GM04504 (cell line): ENCODE data around the gene ADGRD1.

Experiments
- DNase-seq: peaks from one replicate; pipeline ENCODE4 v3.0.0-alpha.2; 2012; ENCODE audit warnings: low read depth

The ADGRD1 gene

GRCh38 chr12:131072451-131073230 lies 118.9 kb downstream of the ADGRD1 start:
- DNase-seq = no peak

DNA sequence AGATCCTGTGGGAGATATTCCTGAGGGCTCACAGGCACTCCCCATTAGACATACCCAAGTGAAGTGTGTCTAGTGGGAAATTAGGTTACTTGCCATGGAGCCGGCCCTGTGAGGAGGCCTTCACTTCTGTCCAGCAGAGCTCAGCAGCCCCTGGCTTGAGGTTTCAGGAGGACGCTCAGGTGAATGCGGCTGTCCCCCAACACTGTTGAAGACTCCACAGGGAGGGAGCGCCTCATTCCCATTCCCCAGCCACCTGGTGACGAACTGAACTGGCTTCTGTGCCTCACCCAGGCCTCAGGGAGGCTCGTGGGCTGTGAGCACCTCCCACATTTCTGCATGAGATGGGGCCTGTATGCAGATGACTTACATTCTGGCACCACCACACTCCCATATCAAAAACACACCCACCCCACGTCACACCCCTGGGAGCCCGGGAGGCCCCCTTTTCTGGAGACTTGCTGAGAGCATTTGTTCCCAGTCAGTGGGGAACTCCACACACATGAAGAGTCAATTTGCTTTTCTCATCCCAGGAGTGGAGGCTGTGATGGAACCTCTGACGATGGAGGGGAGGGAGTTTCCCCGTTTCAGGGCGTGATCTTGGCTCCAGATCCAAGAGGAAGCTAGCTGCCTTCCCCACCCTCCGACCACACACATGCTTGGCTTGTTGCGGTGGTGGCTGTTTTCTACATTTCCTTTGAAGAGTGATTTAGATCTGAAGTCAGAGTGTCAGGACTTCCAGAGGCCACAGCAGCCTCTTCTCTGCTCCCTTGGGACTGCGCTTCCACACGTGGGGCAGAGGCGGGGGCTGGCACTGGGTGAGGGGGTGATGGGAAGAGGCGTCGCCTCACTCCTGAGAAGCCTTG lies 120.7 kb downstream of the ADGRD1 start:
- no peak for DNase-seq

- DNase-seq = no peak
Measured at GRCh38 chr12:131075194-131075593, 121.5 kb downstream of the ADGRD1 start.

DNA sequence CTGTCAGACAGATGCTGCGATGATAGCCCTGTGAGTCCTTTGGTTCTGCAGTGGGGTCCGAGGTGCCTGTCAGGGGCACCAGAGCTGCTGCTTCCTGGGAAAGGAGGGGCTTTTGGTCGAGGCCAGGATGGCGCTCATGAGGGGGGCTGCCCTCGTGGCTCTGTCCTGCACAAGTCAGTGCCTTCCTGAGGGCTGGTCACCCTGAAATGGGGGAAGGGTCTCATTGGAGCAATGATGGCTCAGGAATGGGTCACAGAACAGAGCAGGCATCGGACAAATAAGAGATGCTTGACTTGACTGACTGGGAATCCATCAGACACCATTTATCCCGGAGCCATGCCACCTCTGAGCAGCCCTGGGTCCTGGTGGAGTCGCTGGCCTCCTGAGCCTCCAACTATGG lies 121.9 kb downstream of the ADGRD1 start:
- DNase-seq = no peak

DNA sequence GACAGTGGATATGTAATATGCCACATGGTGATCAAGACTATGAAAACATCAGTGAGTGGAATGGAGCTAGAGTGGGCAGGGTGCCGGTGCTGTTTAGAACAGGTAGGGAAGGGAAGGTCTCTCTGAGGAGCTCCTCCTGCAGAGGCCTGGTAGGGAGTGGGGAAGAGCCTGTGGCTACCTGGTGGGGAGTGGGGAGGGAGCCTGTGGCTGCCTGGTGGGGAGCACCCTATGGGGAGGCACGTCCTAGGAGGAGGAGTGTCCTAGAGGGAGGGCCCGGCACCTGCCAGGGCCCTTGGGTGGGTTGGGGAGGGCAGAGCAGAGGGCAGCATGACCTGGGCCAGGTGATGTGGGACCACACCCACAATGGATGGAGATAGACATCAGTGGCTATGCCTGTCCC lies 122.6 kb downstream of the ADGRD1 start:
- no peak for DNase-seq

GRCh38 chr12:131076791-131077747 lies 123.4 kb downstream of the ADGRD1 start:
- DNase-seq = no peak

- no peak for DNase-seq
Measured at GRCh38 chr12:131077931-131078391, 124.3 kb downstream of the ADGRD1 start.

DNA sequence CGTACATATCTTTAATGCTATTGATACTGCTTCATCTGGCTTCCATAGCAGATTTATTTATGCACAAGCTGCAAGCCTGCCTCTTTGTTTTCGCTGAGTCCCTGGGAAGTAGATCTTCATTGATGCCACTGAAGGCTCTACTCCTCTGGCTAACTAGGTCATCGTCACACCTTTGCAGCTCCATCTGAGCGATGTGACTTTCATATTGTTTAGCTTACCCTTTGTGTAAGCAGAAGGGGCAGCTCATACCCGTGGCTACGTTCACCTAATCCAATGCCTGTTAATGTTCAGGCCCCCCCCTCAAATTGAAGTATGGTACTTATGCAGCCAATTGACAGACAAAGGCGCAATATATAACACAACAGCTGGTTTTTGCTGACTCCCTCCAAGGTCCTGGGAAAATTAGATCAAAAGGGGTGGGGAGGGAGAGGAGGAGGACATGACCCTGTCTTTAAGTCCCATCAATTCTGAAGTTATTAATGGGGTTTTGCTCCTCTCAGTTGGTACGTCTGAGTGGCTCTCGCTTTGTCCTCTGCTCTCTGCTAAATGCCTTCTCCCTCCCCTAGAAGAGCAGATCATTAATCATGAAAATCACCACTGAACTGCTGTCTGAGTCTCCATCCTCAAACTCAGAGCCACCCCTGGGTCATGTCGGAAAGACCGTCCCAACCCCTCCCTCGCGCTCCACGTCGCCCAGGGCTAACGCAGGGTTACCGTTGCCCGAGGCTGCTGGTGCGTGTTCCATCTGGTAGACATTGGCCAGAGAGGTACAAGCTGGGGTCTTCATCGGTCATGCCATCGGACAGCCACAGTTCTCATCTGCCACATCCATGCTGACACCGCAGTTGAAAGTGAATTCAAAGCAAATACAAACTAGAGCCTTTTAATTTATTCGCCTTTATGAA lies 128.8 kb downstream of the ADGRD1 start:
- no peak for DNase-seq

DNA sequence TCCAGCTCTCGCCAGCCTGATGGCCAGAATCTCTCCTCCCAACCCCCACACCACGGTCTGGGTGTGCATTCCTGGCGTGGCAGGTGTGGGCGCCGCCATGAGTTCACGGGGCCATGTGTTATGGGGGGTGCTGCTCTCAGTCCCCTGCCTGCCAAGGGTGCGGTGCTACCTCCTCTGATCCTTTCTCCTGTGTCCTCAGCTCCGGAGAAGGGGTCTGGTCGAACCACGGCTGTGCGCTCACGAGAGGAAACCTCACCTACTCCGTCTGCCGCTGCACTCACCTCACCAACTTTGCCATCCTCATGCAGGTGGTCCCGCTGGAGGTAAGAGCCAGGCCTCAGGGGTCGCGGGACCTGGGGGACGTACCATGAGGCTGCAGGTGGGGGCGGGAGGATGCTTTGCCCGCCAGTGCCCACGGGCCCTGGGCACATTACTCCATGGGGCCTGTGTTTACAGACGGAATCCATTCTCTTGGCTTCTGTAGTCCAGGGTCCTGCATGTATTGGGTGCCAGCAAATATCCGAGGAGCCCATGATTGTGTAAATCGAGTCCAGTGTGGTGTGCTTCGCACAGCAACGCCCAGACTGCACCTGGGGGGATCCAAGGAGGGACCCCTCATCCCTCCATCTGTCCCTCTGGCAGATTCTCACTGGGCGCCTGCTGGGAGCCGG lies 130.8 kb downstream of the ADGRD1 start:
- no peak for DNase-seq

GRCh38 chr12:131085125-131085815 lies 131.6 kb downstream of the ADGRD1 start:
- DNase-seq = no peak

GRCh38 chr12:131085816-131086591 lies 132.3 kb downstream of the ADGRD1 start:
- DNase-seq = no peak

DNA sequence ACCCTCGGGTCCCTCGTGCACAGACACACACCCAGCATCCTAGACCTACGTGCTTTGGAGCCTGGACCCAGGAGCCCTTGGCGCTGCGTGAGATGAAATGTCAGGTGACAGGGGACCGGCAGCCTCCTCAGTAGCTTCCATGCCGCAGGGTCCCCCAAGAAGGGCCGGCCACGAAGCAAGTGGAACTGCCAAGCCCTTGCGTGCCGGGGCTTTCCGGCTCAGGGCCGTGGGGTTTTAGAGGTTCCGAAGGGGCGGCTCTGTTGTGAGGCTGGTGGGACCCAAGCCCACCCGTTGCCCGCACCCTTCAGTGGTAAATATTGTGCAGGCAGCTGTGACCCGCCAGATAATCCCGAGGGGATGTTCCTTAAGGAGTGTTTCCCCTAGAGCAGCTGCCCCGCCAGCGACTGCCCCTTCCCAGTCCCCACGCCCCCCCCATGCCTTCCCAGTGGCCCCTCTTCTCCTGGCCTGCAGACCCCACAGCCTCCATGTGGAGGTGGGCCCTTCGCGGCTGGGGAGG lies 133.7 kb downstream of the ADGRD1 start:
- DNase-seq = no peak

DNA sequence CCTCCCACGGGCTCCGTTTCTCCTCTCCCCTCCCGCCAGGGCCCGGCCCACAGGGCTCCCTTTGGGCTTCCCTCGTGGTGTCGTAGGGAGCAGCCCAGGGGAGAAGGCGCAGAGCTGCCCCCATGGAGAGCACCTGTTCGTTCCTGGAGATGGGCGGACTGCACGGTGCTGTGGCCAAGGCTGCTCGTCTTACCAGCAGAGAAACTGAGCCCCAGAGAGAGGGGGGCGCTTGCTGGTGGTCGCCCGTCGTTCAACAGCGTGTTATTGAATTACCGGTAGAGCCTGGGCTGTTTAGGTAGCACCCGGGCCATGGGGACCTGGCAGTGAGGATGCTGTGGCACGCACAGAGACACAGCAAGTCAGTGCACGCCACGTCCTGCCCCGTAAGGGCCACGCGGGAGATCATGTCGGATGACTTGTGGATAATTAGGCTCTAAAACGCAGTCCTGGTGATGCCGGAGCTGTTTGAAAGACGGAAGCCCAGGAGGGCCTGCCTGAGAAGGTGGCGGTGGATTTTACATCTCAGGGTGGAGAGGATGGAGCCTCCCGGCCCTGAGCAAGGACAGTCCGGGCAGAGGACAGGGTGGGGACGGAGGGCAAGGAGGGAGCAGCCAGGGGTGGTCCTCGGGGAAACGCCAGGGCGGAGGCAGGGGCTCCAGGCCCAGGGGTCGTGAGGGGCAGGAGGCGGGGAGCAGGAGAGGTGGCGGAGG lies 134.4 kb downstream of the ADGRD1 start:
- DNase-seq = no peak

- no peak for DNase-seq
Measured at GRCh38 chr12:131088701-131089530, 135.2 kb downstream of the ADGRD1 start.

- no peak for DNase-seq
Measured at GRCh38 chr12:131089531-131090273, 136.0 kb downstream of the ADGRD1 start.
